Thoracic aorta (tissue), 2 donors: ENCODE results near the gene NSMCE4A. TPM values are rescaled to one million over a fixed set of nuclear protein-coding genes. Genes with fewer than 3 reads are reported as not detected.

ENCODE experiments used
- ATAC-seq: fragments of 150-250 bp; one replicate; pipeline ENCODE4 v1.8.0; 2017; ENCODE audit warnings: low read depth; ENCODE audit not compliant: insufficient number of reproducible peaks, low FRiP score
- DNase-seq: peaks from one replicate; pipeline ENCODE4 v3.0.0-alpha.2; 2020; ENCODE audit warnings: low spot score
- H3K27ac ChIP-seq, 2 donors: fragments of 200-600 bp; sonication (generic); 1 replicate in 1 of 2; 2 replicates in 1 of 2; pipeline ENCODE4 v1.5.1; 2016; ENCODE audit warnings: mild to moderate bottlenecking in 2 of 2, moderate library complexity in 2 of 2
- H3K27me3 ChIP-seq: fragments of 200-600 bp; sonication (generic); replicated peaks from 2 replicates; pipeline ENCODE4 v1.6.0; 2016; ENCODE audit warnings: mild to moderate bottlenecking; ENCODE audit not compliant: insufficient read depth
- H3K36me3 ChIP-seq: fragments of 200-600 bp; sonication (generic); one replicate; pipeline ENCODE4 v1.5.1; 2016
- H3K4me1 ChIP-seq, 2 donors: fragments of 200-600 bp; sonication (generic); 1 replicate in 1 of 2; 2 replicates in 1 of 2; pipeline versions ENCODE4 v1.5.1 to v1.6.0; 2016; ENCODE audit warnings: low read depth in 2 of 2, mild to moderate bottlenecking in 1 of 2; ENCODE audit not compliant: control insufficient read depth in 1 of 2
- H3K4me3 ChIP-seq: fragments of 200-600 bp; sonication (generic); 2 replicates; pipeline ENCODE4 v1.5.1; 2016; ENCODE audit warnings: mild to moderate bottlenecking
- H3K9me3 ChIP-seq: fragments of 200-600 bp; sonication (generic); 2 replicates; pipeline ENCODE4 v1.5.1; 2016
- CTCF ChIP-seq: fragments of 200-600 bp; sonication (generic); IDR thresholded peaks from one replicate; pipeline ENCODE4 v1.5.1; 2019; ENCODE audit warnings: antibody characterized with exemption
- total RNA-seq, 2 donors: library from RNA; depleted of rRNA; stranded (reverse); fragments of >200 nt; gene quantifications; one replicate each; pipeline versions ENCODE4 v1.1.0 to v1.2.3, GENCODE V29; 2016

NSMCE4A gene
- total RNA-seq, 2 donors from 2014 or later: 64.0 to 81.1 TPM

GRCh38 chr10:121990015-121990677, 15.1 kb upstream of the NSMCE4A start:
- H3K27ac ChIP-seq: peak overlapping the region in 1 of 2 donors; percentile 4
- peak overlapping the region; percentile 15 for H3K4me3 ChIP-seq

GRCh38 chr10:121988361-121989324, 13.6 kb upstream of the NSMCE4A start, which contains the start of gene TACC2:
TSS of gene TACC2 (plus strand) at chr10:121989163. CDS start at chr10:122021982, 32,819 bp downstream.
- no peak for ATAC-seq
- H3K36me3 ChIP-seq: no peaks in the 10 kb centered on the region
- no peaks in the 10 kb centered on the region for H3K27me3 ChIP-seq
- TF ChIP-seq CTCF: no peak
- DNase-seq: no peak
- H3K27ac ChIP-seq: no peak within 1 kb of the TSS
- no peak within 1 kb of the TSS for H3K4me3 ChIP-seq
- peaks cover 7% of the 10 kb centered on the region for H3K9me3 ChIP-seq
- H3K4me1 ChIP-seq: peaks cover 4 to 8% of the 10 kb centered on the region in 2 donors

More at GRCh38 chr10:121990015-121990677, 15.1 kb upstream of the NSMCE4A start:
- peaks cover 4 to 17% of the 10 kb centered on the region in 2 donors for H3K4me1 ChIP-seq
- no peaks in the 10 kb centered on the region for H3K9me3 ChIP-seq
- ATAC-seq (no peak), DNase-seq (no peak)
- H3K27me3 ChIP-seq: no peaks in the 10 kb centered on the region
- TF ChIP-seq CTCF: no peak
- H3K36me3 ChIP-seq: no peaks in the 10 kb centered on the region

- TF ChIP-seq CTCF: no peak
- no peaks in the 10 kb centered on the region for H3K36me3 ChIP-seq
- no peak overlapping the region for H3K27ac ChIP-seq
- peaks cover 7% of the 10 kb centered on the region for H3K9me3 ChIP-seq
- no peak overlapping the region for H3K4me3 ChIP-seq
- ATAC-seq: no peak
- no peaks in the 10 kb centered on the region for H3K4me1 ChIP-seq
- no peak for DNase-seq
- H3K27me3 ChIP-seq: no peaks in the 10 kb centered on the region
These were observed 9.4 kb upstream of the NSMCE4A start for GRCh38 chr10:121984463-121984862.

GRCh38 chr10:121983852-121984251, 8.8 kb upstream of the NSMCE4A start:
- ATAC-seq (no peak), DNase-seq (no peak)
- no peak overlapping the region for H3K4me3 ChIP-seq
- no peak for TF ChIP-seq CTCF
- peaks cover 7% of the 10 kb centered on the region for H3K9me3 ChIP-seq
- H3K27ac ChIP-seq: no peak overlapping the region
- H3K4me1 ChIP-seq: no peaks in the 10 kb centered on the region
- H3K36me3 ChIP-seq: no peaks in the 10 kb centered on the region
- no peaks in the 10 kb centered on the region for H3K27me3 ChIP-seq

GRCh38 chr10:121981346-121981745, 6.3 kb upstream of the NSMCE4A start:
- Histone ChIP-seq H3K4me3 (no peak overlapping the region), H3K36me3 (no peaks in the 10 kb centered on the region), H3K27ac (no peak overlapping the region), H3K27me3 (no peaks in the 10 kb centered on the region), H3K4me1 (peaks cover 0 to 2% of the 10 kb centered on the region in 2 donors), H3K9me3 (peaks cover 7% of the 10 kb centered on the region)
- ATAC-seq (no peak), DNase-seq (no peak)
- no peak for TF ChIP-seq CTCF
